GM18867 (cell line): ENCODE results near the gene LIF.

Experiments
- ATAC-seq: cut with Tn5 transposase; IDR thresholded peaks from one replicate; pipeline ENCODE4 v1.9.1; 2021; ENCODE audit warnings: mild to moderate bottlenecking, moderate library complexity; ENCODE audit not compliant: unreplicated experiment

Gene LIF

DNA sequence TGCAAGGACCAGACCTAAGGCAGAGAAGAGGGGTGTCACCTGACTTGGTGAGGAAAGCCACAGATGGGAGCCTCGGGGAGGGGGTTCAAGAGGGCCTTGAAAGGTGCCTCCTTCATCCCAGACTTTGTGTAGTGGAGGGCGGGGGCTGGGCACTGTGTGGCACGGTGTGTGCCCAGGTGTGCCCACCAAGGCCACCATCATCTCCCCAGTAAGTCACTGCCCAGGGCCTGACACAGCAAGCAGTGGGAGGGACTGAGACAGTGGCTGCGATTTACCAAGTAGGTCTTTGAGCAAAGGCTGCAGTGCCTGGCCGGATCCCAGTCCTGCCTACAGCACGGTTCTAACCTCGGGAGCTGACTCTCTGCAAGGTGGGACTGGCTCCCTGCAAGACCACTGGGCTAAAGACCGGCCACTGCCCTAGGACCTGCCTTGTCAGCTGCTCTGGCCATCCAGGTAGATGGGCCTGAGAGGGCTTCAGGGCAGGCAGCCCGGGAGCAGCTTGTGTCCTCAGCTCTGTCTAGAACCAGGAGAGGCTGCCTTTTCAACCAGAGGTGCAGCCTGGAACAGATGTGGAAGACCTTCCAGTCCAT, 18.7 kb upstream of the LIF start:
- no peak for ATAC-seq

DNA sequence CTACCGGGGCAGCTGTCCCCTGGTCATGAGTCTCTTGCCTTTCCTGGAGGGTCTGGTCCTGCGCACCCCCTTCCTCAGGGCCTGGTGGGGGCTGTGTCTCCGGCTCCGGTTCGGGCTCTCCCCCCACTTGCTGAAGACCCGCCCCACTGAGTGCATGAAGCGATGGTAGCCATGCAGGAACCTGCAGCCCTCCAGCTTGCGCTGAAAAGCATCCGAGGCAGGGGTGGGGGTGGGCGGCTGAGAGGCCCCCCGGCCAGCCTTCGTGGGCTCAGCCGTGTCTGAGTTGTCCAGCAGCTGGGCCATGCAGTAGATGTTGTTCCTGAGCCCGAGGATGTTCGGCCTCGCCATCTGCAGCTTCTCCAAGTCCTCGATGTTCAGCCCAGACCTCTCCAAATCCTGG, 17.3 kb upstream of the LIF start:
- ATAC-seq: no peak

DNA sequence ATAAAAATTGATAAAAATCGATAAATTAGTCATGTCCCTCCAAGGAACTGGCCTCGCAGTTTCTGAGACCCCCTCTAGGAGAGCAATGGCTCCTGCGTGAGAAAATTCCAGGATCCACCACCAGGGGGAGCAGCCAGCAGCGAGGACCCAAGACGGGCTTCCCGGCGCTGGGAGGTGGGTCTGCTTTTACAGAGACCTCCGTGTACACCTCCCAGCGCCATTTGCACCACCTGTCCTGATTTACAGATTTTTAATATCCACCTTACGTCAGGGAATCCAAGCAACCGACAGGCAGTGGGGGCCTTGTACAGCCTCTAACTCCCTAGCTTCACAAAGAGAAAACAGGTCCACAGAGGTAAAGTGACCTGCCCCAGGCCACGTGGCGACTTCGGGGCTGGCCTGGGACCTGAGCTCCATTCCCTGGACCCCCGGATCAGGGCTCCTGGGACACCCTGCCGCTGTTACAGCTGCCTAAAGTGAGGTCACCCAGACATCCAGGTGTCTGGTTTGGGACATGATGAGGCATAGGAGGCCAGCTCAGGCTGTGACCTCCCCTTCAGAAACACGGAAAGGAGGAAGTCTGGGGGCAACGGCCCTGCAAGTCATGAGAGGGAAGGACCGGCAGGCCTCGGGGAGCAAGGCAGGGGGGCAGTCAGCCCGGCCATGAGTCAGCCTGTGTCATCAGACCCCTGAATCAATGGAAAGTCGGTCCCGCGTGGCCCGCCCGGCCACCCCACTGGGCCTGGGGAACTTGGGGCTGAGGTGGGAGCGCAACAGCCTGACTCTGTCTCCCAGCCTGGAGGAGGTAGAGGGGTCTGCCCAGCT, 16.6 kb upstream of the LIF start:
- ATAC-seq: no peak

DNA sequence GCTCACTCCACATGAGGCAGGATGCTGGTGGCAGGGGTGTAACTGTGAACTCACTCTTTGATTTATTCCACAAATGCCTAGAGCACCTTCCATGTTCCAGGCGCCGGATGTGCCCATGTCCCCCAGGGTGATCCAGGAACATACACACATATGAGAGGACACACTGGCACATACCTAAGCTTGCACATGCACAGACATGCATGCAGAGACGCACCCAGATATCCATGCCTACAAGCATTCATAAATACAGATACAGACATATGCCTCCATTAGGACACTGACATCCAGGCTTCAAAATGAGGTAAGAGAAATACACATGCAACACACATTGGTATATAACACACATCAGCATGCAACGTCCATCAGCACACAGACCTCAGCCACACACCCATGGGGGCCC, 15.6 kb upstream of the LIF start:
- no peak for ATAC-seq

DNA sequence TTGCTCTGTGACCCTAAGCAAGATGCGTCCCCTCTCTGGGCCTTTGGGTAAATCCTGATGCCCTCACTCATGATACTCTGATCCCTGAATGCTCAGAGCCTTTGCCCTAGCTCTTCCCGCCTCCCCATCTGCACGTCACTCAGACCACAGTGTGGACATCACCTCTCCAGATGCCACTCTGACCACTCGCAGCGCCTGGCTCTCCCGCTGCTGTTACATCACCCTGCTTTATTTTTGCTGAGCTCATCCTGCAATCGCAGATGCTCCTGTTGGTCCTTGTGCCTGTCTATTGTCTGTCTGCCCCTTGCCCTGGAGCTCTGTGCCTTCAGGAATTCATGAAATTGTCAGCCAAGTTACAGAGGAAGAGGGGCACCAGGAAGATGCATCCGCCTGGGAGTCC, 14.6 kb upstream of the LIF start:
- ATAC-seq: no peak

DNA sequence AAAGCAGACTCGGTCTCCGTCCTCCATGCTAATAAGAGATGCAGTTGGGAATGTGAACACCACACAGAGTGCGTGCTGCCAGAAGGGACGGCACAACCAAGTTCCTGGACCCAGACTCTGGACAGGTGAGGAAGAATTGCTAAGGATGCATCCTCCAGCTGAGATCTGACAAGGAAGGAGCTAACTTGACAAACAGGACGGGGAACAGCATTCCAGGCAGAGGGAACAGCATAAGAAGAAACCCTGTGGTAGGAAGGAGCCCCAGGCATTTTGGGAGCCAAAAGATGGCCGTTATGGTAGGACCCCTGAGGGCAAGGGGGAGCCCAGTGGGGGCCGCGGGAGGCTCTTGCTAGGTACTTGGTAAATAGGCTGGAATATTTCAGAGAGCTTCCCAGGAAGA, 14.1 kb upstream of the LIF start:
- ATAC-seq: no peak

DNA sequence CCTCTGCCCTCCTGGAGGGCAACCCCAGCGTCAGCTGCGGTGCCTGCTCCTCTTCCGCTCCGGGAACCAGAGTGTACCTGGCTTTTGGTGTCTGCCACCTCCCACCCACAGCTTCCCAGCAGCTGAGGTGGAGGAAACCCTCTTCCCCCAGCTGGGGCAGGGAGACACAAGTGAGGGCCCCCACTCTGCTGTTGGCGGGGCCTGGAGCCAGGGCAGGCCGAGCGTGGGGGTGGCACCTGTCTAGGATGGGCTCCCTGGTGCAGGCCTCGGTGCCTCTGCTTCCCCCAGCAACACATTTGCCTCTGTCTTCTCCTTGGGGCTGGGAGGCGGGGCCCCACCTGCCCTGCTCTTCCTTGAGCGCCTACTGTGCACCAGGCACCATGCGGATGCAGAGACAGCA, 13.7 kb upstream of the LIF start:
- ATAC-seq: no peak

DNA sequence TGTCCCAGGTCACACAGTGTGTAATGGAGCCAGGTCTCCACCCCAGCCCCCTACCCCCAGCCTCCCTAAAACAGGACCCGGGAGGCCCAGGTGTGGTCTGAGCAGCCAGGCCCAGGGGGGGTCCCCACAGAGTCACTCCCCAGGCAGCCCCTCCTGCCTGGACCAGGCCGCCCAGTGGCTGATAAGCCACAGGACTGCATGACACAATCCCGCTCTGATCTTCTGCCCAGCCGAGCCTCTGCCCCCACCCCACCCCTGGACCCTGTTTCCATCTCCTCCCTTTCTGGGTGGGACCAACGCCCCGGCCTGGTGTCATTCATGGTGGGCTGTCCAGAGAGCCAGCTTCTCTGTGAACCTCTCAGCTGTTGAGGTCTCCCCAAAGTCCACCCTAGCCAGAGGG, 7.8 kb upstream of the LIF start:
- no peak for ATAC-seq

DNA sequence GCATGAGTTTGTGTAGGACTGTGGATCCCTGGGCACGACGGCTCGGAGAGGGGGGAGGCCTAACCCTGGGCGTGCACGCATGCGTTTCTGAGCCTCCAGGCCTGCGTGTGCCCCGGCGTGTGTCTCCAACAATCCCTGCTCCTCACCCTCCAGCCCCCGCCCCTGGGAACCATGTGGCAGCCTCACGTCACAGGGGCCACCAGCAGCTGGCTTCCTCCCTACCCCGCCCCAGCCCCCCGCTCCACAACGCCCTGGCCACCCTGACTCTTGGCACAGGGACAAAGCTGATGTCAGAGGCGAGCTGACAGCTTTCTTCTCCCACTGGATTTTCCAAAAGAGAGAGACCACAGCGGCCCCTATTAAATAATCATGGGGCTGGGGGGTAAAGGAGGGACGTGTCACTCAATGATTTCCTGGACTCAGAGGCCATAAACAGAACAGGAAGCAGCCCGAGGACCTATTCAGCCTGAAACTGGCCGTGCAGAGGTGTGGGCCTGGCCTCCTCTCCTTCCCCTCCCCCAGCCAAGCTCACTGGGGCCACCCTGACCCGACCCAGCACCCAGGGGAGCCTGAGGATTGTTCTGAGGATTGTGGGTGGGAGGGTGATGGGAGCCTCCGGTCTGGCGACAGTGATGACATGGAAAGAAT, 6.8 kb upstream of the LIF start:
- ATAC-seq: no peak

DNA sequence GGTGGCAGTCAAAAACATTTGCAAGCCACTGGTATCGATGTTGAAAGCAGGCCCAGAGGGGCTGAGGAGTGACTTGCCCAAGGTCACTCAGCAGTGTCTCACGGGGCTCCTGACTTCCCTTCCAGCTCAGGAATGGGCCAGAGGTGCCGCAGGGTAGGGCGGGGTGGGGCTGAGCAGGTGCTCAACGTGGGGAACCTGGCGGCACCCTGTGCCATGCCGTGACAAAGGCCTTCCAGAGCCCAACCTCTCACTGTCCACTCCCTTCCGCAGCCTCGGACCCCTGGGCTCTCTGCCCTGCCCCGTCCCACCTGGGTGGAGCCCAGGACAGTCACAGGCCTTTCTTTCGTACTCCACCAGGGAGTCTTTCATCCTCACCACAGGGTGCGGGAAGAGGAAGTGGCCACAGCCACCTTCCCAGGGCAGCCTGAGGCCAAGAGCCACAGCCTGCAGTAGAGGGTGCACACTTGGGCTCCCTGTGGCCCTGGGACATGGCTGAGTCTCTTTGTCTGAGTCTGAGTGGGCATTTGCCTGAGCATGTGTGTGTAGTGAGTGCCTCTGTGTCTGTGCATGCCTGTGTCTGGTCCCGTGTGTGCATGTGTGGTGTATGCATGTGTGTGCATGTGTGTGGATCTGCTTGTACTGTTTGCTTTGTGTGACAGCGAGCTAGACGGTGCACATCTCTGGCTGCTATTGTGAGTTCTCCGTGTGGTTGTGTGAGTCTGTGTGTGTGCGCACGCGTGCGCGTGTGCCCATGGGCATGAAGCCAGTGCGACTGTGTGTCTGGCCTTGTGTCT, 6.0 kb upstream of the LIF start:
- ATAC-seq: no peak

DNA sequence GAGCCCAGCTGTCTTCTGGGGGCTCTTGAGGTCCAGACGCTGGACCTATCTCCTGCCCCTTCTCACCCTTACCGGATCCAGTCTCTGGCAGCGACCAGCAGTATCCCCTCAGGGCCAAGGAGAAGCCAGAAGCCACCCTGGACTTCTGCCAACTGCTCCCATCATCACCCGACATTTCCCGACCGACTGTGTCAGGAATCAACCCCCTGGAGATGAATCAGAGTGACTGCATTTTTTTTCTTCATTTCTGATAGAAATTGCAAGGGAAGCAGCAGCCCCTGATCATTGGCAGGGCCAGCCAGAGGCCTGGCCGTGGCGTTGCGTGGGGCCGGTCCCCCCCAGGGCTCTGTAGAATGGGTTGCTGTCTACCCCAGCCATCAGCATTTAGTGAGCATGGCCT, 5.2 kb upstream of the LIF start:
- no peak for ATAC-seq

DNA sequence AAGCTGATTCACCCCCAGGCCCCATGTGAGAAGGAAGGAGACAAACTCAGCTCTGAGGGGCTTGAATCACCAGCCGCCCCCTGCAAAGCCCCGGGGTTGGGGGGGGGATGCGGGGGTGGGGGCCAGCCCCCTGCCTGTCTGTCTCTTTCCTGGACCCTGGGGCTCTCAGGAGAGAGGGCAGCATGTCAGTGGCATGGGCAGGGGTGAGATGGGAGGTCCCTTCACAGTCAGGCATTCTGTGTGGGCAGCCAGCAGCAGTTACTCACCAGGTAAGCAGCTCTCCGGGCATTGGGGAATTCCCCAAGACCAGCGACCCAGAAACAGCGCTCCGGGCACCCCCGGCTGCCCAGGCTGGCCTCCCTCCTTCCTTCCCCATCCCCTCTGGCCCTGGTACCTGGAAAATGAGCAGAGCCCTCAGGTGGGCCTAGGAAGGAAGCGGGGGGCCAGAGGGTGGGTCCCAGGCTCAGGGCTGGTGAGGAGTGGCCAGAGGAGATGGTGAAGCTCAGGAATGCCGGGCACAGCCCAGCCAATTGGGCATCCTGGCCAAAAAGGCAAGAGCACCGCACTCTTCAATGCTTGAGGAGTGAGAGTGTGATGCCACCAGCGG, 4.2 kb upstream of the LIF start:
- no peak for ATAC-seq

DNA sequence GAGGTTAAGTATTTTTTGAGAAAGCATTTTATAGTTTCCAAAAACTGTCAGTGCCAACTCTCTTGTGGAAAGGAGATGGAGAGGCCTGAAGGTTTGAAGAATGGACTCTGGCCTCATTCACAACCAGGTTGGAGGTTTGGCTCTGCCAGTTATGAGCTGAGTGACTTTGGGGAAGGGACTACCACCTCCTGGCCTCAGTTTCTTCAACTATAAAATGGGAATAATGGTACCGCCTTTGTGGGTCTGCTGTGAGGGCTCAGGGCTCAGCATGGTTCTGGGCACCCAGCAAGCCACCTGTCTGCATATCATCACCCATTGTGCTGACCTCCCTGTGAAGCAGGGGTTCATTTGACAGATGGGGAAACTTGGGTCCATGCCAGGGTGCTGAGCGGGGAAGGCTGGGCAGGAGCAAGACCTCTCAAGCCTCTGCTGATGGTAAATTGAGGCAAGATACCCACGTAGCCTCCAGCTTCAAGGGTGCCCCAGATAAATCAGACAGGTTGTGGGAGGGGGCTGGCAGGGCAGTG, 3.5 kb upstream of the LIF start:
- ATAC-seq: no peak

DNA sequence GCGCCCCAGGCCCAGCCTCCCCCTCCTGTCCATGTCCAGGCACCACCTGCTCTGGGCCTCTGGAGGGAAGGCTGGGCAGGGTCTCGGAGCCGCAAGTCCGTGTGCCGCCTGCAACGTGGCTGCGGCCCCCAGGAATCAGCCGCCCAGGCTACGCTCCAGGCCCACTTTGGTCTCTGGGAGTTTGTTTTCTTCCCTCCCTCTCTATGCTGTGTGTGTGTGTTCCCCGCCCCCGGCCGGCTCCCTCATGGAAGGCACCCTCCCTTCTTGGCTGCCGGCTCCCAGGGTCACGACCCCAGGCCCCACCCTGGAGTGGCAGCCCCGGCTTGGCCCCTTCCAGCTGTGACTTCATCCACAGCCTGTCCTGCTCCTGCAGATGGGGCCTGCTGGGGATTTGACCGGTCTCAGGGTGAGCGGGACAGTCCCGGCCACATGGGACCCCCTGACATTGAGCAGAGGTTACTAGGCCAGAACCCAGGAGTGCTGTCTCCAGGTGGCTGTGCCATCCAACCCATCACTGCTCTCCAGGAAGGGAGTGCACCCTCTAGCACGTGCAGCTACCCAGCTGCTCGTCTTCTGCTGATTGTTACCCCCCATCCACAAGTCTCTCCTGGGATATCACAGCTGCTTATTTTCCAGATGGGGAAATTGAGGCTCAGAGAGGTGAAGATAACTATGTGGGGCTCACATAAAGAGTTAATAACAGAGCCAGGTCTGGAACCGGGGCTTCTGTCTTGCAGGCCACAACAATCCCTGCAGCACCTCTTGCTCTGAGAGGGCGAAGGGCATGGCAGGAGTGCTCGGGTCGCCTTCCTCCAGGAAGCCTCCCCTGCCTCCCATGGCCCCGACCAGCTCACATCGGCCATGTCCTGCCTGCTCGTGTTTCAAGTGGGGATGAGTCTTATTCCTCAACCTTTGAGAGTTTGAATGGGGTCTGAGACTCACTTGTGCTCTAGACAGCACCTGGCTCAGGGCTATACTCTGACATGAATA, 2.8 kb upstream of the LIF start:
- no peak for ATAC-seq

DNA sequence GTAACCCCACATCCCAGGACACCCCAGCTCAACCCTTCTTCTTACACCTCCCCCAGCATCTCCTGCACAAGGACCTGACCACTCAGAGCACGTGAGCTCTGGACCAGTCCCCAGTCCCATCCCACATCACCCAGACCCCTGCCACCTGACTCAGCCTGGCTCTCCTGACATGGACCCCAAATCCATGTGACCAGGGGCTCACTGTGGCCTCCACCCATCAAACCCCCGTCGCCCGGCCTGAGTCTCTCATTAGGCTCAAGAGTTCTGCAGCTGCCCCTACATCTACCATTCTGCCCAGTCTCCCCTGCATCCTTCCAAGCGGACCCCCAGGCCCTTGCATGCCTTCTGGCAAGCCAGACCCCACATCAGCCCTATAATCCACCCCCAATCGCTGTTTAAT, 1.9 kb upstream of the LIF start:
- ATAC-seq: no peak

DNA sequence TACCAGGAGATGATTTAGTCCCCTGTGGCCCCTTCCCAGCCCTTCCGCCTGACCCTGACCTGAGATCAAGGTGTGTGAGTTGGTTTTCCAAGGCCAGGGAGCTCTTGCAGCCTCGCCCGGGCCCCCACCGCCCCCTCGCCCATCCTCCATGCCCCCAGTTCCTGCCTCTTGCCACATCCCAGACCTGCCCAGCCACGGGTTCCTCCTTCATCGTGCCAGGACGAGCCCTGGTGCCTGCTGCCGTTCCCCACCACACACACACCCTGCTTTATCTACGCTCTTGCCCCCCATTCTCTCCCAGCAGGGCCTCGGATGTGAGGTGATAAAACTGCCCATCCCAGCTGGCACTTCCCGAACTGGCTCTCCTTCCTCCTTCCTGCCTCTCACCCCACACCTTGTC, 1.4 kb upstream of the LIF start:
- ATAC-seq: no peak

DNA sequence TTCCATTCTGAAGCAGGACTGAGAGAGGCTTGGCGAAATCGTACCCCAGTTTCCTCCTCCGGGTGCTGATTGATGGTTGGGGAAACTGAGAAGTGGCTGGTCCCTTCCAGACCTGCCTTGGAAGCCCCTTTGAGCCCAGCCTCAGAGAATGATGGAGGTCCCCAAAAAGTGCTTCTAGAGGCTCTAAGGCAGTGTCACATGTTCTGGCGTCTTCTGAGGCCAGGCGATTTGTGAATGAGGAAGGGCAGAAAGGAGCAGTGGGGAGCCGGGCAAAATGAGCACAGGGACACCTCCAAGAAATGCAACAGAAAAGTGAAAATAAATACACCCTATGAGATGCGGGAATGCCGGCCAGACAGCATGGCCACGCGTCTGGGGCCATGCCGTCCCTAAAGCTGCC, 1.0 kb upstream of the LIF start:
- no peak for ATAC-seq

DNA sequence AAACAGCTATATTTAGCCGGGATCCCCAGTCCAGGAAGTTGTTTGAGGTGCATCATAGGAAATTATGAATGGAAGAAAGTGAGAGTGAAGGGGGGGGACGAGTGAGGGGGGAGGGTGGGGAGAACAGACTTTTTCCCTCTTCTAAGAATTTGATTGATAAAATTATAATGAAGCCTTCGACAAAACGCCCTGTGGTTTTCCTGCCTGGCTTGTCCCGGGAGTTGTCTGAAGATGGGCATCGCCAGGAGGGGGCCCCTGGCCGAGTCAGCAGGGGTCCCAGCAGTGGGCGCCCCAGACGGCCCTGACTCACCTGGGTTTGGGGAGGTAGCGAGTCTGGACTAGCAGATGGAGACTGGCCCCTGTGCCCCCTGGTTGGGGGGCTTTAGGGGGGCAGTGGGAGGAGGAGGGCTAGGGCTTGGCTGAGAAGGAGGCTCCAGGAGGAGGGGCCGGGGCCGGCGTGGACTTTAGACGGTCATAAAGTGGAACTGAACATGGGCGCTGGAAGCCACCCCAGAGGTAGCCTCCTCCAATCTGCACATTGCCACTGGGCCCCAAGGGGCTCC, 336 bp upstream of the LIF start:
- no peak for ATAC-seq

DNA sequence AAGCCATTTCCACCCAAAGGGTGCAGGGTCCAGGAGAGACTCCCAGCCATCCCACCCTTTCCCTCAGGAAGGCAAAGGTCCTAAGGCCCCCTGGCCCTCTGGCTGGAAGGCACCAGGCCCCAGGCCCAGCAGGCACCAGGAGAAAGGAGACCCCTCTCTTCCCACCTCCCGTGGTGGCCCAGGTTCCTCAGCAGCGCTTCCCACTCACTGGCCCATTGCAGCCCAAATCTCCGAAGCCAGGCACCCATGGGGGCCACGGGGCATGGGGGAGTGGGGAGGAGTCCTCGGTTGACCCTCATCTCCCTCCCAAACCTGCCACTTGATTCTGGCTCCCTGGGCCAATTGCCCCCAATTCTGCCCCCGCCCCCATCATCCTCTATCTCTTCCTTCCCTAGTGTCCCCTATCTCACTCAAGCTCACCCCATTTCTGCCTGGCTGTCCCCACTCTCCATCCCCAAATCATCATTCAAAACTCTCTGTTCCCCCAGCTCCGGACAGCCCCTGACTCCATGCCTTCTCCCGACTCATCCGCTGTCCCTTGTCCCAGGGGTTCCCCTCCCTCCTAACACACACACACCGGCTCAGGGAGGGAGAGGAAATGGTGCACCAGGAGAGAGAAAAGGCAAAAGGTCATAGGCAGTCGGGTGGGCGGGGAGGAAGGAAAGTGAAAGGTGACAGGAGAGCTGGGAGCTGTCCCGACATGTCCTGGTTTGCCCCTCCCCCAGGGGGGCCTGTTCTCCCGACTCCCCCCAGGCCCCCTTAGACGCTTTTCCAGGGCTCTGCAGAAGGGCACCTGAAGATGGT, 1.2 kb downstream of the LIF start:
- no peak for ATAC-seq
